ENCODE data around the gene OTUD1. TPM values are rescaled to one million over a fixed set of nuclear protein-coding genes. Genes with fewer than 3 reads are reported as not detected.
A peak's percentile ranks its signal among the peaks of the same experiment; 100 is the strongest.

OTUD1 gene
- total RNA-seq, 1 donor, result 16.2 TPM

GRCh38 chr10:23419655-23420329 lies 19.1 kb upstream of the OTUD1 start:
- no peak for DNase-seq (ENCODE audit: low read depth in 2 of 3, low spot score in 2 of 3)

DNA sequence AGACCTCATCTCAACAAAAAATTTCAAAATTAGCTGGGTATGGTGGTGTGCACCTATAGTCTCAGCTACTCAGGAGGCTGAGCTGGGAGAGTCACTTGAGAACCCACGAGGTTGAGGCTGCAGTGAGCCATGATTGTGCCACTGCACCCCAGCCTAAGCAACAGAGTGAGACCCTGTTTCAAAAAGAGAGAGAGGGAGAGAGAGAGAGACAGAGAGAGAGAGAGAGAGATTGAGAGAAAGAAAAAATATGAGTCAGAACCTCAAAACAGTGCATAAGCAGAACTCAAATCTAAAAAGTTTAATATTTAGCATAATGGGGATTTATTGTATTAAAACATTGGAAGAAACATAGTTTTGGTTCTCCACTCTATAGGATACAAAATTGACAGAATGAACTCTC lies 17.5 kb upstream of the OTUD1 start:
- DNase-seq (ENCODE audit: low read depth in 2 of 3, low spot score in 2 of 3), result no peak

DNA sequence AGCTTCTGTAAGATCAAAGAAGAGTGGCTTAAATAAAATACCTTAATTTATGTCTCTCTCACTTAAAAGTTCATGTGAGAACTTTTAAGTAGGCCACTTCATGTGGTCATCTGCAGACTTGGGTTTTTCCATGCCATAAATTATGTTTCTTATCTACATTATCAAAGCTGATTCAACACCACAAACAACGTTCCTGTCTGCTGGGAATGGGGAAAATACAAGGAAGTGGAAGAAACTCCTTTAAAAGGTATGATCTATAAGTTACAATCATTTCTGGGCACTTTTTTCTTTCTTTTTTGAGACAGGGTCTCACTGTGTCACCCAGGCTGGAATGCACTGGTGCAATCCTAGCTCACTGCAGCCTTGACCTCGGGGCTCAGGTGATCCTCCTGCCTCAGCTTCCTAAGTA lies 16.9 kb upstream of the OTUD1 start:
- DNase-seq (ENCODE audit: low read depth in 2 of 3, low spot score in 2 of 3), result no peak

GRCh38 chr10:23432166-23432565 lies 6.7 kb upstream of the OTUD1 start:
- no peak for DNase-seq (ENCODE audit: low read depth in 2 of 3, low spot score in 2 of 3)

GRCh38 chr10:23432639-23433038 lies 6.2 kb upstream of the OTUD1 start:
- DNase-seq (ENCODE audit: low read depth in 2 of 3, low spot score in 2 of 3), result no peak

GRCh38 chr10:23433701-23434100 lies 5.2 kb upstream of the OTUD1 start:
- DNase-seq (ENCODE audit: low read depth in 2 of 3, low spot score in 2 of 3), result no peak

- DNase-seq (ENCODE audit: low read depth in 2 of 3, low spot score in 2 of 3), result no peak
Measured at GRCh38 chr10:23435378-23435777, 3.5 kb upstream of the OTUD1 start.

- no peak for DNase-seq (ENCODE audit: low read depth in 2 of 3, low spot score in 2 of 3)
Measured at GRCh38 chr10:23436983-23437382, 1.9 kb upstream of the OTUD1 start.

- no peak for DNase-seq (ENCODE audit: low read depth in 2 of 3, low spot score in 2 of 3)
Measured at GRCh38 chr10:23437963-23438546, 820 bp upstream of the OTUD1 start.

- DNase-seq (ENCODE audit: low read depth in 2 of 3, low spot score in 2 of 3), result peak in 2 of 3 donors; percentile 9
Measured at GRCh38 chr10:23439452-23439960, 631 bp downstream of the OTUD1 start.

- DNase-seq (ENCODE audit: low read depth in 2 of 3, low spot score in 2 of 3), result peak in 2 of 3 donors; percentile 12 to 18
Measured at GRCh38 chr10:23439961-23440889, 1.4 kb downstream of the OTUD1 start.

DNA sequence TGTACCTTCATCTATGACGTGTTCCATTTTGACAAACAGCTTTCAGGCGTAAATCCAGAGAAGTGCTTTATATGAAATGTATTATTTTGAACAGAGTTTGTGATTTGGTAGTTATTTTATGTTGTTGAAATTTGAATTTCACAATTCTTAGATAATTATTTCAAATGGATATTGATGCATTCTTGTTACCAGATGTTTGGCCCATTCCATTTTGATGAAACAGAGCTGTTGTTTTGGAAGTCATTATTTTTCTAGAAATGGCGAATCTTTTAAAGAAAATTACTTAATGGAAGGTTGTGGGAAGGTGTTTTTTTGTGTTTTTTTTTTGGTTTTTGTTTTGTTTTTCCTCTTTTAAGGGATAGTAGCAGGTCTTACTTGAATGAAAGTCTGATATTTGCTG lies 2.4 kb downstream of the OTUD1 start:
- DNase-seq (ENCODE audit: low read depth in 2 of 3, low spot score in 2 of 3), result no peak

DNA sequence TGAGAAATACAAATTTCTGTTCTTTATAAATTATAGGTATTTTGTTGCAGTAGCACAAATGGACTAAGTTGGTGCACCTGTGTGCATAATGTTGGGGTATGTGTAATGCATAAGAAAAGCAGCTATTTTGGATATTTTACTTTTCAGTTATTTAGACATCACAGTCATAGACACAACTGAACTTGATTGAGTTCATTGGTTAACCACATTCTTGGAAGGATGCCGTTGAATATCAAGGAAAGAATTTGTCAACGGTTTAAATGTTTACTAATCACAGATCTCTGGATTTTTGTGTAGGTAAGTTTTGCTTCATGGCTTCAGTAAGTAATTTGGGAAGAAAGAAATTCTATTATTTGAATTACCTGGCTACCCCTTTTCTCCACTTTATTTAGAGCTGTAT lies 4.1 kb downstream of the OTUD1 start:
- no peak for DNase-seq (ENCODE audit: low read depth in 2 of 3, low spot score in 2 of 3)

DNA sequence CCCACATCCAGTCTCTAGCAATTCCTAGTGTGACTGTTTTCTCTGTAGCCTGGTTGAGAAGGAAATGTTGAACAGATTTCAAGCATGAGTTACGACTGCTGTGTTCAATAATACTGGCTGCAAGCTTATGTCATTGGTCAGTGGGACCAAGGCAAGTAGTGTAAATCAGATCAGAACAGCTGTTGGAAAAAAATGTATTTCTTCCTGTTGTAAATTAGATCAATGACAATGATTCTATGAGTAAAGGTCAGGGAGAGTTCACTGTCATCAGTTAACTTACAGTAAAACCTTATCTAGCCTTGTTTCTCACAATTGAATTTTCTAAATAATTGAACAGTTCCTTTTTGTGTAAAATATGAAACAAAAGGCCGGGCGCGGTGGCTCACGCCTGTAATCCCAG lies 6.7 kb downstream of the OTUD1 start:
- no peak for DNase-seq (ENCODE audit: low read depth in 2 of 3, low spot score in 2 of 3)

- no peak for DNase-seq (ENCODE audit: low read depth in 2 of 3, low spot score in 2 of 3)
Measured at GRCh38 chr10:23448323-23448722, 9.4 kb downstream of the OTUD1 start.

GRCh38 chr10:23448802-23449570 lies 10.1 kb downstream of the OTUD1 start:
- peak in 2 of 3 donors; percentile 19 to 47 for DNase-seq (ENCODE audit: low read depth in 2 of 3, low spot score in 2 of 3)

DNA sequence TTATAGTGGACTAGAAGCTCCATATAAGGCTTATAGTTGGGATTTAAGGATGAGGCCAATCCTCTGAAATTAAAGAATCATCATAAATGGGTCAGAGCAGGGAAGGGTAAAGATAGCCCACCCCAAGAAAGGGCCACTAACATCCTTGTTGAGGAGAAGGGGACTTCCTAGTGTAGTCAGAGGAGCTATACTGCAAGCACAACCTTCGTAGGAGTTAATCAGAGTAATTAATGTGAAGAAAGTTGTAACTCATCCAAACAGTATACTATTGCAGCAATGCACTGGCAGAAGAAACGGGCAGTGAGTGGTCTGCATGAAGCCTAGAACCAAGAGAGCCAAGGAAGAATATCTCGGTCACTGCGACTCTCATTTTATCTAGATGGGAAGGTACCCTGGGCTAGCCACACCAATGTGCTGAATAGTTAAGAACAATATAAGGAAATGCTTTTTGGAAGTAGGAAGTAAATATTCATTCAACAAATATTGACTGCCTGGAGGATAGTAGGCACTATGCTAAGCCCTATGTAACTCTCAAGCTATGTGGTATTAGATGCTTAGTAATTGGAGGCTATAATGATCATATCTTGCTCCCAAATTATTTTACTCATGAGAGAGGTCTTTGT lies 13.3 kb downstream of the OTUD1 start:
- no peak for DNase-seq (ENCODE audit: low read depth in 2 of 3, low spot score in 2 of 3)

- DNase-seq (ENCODE audit: low read depth in 2 of 3, low spot score in 2 of 3), result no peak
Measured at GRCh38 chr10:23453465-23453864, 14.6 kb downstream of the OTUD1 start.

GRCh38 chr10:23457632-23458417 lies 18.9 kb downstream of the OTUD1 start:
- DNase-seq (ENCODE audit: low read depth in 2 of 3, low spot score in 2 of 3), result no peak

Data from hematopoietic multipotent progenitor cell (in vitro differentiated cells).